Measurements from ENCODE around the gene VPS35L.
"Not testable (repeated sequence)": the region's sequence is repeated elsewhere in the genome, so short reads cannot be mapped to it uniquely, and the experiment has no call there.

The VPS35L gene

GRCh38 chr16:19710991-19711545 is 155.6 kb downstream of the VPS35L start:
- DNase-seq = no peak

GRCh38 chr16:19711643-19712042 is 156.1 kb downstream of the VPS35L start:
- DNase-seq = no peak

DNA sequence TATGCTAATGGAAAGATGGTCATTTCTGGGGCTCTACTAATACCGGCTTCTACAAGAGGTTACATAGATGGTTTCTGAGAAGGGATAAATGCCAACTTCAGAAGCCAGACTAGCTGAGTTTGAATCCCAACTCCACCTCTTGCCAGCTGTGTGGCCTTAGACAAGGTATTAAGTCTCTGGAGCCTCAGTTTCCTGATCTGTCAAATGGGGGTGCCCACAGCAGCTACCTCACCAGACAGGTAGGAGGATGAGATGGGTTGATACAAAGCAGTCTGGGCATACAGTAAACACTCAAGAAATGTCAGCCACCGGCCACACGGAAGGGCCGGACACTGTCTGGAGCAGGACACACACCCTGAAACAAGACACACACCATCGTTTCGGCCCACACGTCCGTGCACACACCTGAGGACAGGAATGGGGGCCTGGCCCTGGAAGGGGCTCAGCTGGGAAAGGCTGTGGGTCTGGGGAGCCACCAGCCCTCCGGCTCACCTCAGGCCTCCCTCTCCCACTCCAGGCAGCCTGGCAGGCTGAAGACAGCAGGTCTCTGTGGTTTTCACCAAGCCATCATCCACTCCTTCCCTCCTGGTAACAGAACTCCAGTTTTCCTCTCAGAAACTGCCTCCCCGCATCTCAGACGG is 157.0 kb downstream of the VPS35L start:
- no peak for DNase-seq

- no peak for DNase-seq
Measured at GRCh38 chr16:19713697-19714096, 158.2 kb downstream of the VPS35L start.

GRCh38 chr16:19715566-19715965 is 160.1 kb downstream of the VPS35L start:
- no peak for DNase-seq

GRCh38 chr16:19716183-19716582 is 160.7 kb downstream of the VPS35L start:
- DNase-seq = no peak

DNA sequence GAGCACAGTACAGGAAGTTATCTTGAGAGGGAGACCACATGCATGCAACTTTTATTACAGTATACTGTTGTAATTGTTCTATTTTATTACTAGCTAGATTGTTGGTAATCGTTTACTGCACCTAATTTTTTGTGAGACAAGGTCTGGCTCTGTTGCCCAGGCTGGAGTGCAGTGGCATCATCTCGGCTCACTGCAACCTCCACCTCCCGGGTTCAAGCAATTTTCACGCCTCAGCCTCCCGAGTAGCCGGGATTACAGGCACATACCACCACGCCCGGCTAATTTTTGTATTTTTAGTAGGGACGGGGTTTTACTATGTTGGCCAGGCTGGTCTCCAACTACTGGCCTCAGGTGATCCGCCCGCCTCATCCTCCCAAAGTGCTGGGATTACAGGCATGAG is 161.2 kb downstream of the VPS35L start:
- DNase-seq = not testable (repeated sequence)

DNA sequence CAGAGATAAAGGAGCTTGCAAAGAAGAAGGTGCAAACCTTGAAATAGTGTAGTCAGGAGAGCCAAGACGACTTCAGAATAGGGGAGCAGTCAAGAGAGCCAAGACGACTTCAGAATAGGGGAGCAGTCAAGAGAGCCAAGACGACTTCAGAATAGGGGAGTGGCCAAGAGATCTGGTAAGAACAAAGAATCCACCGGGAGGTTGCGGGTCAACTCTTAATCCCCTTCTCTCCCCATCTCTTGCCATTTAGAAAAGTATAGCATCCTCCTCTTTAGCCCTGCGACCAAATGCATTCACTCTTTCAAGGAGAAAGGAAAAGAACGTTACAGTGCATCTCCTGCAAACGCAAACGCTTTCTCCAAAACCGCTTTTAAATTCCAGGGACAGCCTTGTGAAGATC is 161.8 kb downstream of the VPS35L start:
- DNase-seq = no peak

DNA sequence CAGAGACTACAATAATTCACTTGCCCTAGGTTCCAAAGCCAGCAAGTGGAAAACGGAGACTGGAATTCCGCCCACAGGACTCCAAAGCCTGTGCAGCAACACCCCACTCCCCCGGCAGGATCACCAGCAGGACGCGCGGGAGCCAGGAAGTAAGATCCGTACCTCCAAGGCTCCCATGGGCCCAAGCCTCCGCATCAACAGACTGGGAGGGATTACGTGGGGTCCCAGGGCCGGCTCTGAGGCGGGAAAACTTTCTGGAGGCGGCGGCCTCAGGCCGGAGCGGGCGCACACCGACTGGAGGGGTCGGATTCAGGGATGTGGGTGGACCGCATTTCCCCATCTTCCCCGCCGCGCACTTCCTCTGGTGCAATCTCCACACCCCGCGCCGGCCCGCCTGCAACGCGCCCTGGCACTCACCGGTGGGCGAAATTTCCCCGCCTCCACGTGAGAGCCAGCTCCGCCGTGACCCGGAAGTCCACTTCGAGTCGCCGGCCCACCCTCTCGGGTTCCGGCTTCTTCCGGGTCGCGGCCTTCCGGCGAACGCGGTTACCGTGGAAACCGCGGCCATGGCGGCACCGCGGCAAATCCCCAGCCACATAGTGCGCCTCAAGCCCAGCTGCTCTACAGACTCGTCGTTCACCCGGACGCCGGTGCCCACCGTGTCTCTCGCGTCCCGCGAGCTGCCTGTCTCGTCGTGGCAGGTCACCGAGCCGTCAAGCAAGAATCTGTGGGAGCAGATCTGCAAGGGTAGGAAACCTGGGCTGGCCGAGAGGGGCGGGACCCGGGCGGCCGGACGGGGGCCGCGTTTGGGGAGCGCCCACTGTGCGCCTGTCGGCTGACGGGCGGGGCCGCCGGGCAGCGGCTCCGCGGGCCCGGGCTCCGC is 162.5 kb downstream of the VPS35L start, which contains the start of the genes IQCK and KNOP1:
Gene IQCK (plus strand): TSS at position 531 of the 883 bp plus-strand sequence. CDS start 36 bp downstream, at position 567.
Gene KNOP1 (minus strand): TSS at position 487 of the 883 bp plus-strand sequence. CDS start 3,192 bp downstream, outside the sequence.
- DNase-seq = peak in 50 of 51 donors; percentile 28 to 92 (median 80)

- DNase-seq = peak in 6 of 51 donors; percentile 22 to 78 (median 40)
Measured at GRCh38 chr16:19718624-19718965, 163.1 kb downstream of the VPS35L start.

- DNase-seq = no peak
Measured at GRCh38 chr16:19722269-19722952, 166.9 kb downstream of the VPS35L start.

GRCh38 chr16:19722981-19723380 is 167.5 kb downstream of the VPS35L start:
- DNase-seq = no peak

- DNase-seq = no peak
Measured at GRCh38 chr16:19728636-19728965, 173.1 kb downstream of the VPS35L start.

GRCh38 chr16:19733551-19733950 is 178.0 kb downstream of the VPS35L start:
- no peak for DNase-seq

DNA sequence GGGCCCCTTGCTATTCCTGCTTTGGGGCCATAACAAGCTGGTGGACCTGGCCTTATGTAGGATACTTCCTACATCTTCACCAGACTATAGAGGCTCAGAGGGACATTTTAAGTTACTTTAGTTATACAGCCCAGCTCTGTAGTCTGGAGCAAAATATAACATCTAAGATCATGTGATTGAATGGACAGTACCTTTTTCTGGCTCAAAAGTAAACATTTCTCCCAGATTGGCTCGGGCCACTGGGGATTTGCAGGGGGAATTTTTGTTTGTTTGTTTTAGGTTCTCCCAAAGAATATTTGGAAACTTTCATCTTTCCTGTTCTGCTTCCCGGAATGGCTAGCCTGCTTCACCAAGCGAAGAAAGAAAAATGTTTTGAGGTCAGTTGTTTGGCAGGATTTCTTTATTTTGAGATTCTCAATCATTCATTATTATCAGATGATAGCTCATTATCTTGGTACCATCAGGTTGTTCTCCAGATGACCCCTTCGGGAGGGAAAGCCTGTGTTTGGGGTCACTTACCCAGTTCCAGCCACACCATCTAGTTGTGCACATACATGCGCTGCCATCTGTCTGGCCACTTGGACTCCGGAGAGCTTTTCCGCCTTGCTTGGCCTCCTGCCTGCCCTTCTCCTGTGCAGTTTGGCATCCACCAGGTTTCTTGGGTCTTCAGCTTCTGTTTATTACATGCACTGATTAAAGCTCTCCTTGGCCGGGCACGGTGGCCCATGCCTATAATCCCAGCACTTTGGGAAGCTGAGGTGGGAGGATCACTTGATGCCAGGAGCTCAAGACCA is 179.8 kb downstream of the VPS35L start:
- DNase-seq = peak in 9 of 51 donors; percentile 3 to 46 (median 19)

GRCh38 chr16:19737306-19738038 is 182.0 kb downstream of the VPS35L start:
- no peak for DNase-seq

- no peak for DNase-seq
Measured at GRCh38 chr16:19741354-19741753, 185.9 kb downstream of the VPS35L start.

DNA sequence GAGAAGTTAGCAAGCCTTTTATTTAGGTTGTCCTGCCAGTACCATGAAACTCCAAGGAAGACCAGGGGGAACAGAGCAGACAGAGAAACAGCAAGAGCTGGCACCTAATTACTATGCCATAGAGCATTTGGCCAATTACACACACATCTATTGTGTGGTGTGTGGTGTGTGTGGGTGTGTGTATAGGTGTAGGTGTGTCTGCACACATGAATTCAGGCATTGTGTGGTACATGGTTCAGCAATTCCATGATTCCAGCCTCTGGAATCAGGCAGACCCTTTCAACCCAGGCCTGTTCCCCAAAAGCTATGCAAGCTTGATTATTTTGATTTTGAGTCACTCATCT is 188.3 kb downstream of the VPS35L start:
- DNase-seq = no peak

DNA sequence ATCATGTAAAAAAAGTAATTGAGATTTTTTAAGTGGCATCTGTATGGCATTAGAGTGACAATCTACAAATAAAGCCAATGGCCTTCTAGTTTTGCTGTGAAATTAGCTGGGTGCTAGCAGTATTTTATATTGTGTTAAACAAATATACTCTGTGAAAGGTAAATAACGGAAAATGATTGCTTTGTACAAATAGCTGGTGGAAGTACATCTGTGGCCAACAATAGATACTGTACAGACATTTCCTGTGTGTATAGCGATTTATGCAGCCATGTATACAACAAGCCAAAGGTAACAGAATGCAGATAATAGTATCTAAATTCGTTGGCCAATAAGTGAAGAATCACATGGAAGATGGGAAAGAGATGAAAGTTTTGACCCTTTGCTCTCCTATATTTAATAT is 189.2 kb downstream of the VPS35L start:
- DNase-seq = no peak

DNA sequence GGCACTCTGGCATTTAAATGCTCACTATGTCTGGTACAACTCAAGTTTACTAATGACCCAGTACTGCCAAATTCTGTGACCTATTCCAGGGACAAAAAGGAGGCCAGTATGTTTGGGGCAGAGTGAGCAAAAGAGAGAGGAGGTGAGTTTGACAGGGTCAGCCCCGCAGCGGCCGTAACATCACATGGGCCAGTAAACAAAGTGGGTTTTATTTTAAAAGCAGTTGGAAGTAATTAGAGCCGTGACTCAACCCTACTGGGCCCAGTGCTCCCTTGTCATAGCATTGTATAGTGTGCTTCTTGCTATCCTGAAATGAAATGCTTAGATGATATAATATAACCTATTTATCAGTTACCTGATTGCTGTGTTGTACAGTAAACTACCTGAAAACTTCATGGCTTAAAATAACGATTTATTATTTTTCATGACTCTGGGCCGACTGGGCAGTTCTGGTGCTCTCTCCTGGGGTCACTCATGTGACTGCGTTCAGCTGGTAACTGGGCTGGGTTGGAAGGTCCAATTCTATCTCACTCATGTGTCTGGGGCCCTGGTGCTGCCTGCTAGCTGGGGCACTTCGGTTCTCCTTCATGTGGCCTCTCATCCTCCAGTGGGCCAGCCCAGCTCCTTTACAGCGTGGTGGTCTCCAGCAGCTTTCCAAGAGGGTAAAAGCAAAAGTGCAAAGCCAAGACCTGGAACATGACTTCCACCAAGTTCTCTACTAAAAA is 189.9 kb downstream of the VPS35L start:
- DNase-seq = peak in 7 of 51 donors; percentile 5 to 36 (median 20)

Measured in hypothalamus (tissue), 51 donors.